IMR-90 (cell line): Measurements from ENCODE around the gene KCNQ5.

Experiments used
- MXI1 ChIP-seq: IDR thresholded peaks from 2 replicates; pipeline ENCODE4 v1.6.1; 2012; ENCODE audit warnings: low read depth, mild to moderate bottlenecking, low read length, moderate library complexity, borderline replicate concordance
- POLR2A ChIP-seq: IDR thresholded peaks from 2 replicates; pipeline ENCODE4 v1.6.1; 2012; ENCODE audit warnings: mild to moderate bottlenecking, low read depth, low read length
- SMC3 ChIP-seq: fragments of 150-350 bp; IDR thresholded peaks from 2 replicates; pipeline ENCODE4 v1.6.1; 2016; ENCODE audit warnings: low read depth, mild to moderate bottlenecking, antibody characterized with exemption, low read length, moderate library complexity
- TF ChIP-seq, protein P1 (sequence below): conservative IDR thresholded peaks from 2 replicates; pipeline ENCODE4 v1.5.1; 2012; ENCODE audit warnings: mild to moderate bottlenecking, low read depth, low read length, improper control_type of control experiment

DNA sequence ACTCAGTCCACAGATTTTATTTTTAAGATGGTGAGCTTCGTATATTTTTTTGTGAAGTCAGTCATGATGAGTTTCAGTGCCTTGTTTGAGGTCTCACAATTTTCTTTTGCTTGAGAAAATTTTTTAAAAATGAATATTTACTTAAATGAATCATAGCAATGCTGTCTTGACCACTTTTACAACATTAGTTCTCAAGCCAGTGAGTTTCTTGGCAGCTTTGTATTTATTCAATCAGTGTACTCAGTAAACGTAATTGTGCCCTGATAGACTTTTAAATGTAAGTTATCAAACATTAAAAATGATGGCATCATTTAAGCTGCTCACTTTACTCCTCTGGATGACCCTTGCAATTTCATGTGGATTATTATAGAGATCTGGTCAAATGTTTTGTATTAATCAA lies 342.1 kb downstream of the KCNQ5 start:
- TF ChIP-seq, protein P1, sequence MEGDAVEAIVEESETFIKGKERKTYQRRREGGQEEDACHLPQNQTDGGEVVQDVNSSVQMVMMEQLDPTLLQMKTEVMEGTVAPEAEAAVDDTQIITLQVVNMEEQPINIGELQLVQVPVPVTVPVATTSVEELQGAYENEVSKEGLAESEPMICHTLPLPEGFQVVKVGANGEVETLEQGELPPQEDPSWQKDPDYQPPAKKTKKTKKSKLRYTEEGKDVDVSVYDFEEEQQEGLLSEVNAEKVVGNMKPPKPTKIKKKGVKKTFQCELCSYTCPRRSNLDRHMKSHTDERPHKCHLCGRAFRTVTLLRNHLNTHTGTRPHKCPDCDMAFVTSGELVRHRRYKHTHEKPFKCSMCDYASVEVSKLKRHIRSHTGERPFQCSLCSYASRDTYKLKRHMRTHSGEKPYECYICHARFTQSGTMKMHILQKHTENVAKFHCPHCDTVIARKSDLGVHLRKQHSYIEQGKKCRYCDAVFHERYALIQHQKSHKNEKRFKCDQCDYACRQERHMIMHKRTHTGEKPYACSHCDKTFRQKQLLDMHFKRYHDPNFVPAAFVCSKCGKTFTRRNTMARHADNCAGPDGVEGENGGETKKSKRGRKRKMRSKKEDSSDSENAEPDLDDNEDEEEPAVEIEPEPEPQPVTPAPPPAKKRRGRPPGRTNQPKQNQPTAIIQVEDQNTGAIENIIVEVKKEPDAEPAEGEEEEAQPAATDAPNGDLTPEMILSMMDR = no peak
- no peak for TF ChIP-seq MXI1
- no peak for TF ChIP-seq SMC3
- TF ChIP-seq POLR2A = no peak
